Measurements from ENCODE around the gene PAFAH1B2.

DNA sequence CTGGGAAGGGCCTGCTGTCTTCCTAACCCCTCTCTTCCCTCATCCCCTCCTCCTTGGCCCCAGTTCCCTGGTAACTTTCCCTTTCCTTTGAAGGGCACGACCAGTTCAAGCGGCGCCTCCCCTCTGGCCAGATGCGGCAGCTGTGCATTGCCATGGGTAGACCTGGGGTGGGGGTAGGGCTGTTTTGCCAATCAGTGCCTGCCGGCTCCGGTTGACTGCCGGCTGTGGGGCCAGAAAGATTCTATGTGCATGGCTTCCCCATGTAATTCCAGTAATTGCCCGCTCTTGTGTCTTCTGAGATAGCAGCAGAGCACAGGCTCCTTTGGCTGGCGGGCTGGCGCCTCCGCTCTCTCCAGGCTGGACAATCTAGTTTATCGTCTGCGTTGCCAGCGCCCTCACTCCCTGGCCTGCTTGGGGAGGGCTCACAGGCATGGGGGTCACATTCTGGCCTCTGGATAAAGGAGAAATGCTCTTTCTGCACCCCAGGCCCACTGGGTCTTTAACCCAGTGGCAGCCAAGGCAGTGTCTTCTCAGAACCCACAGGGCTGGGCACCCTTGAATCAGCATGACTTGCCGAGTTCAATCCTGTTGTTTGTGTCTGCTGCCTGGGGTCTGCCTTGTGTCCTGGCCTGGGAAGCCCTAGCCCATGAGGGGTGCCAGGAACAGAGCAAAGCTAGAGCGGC lies 43.9 kb downstream of the PAFAH1B2 start:
- no peak for TF ChIP-seq POLR2A (IDR thresholded peaks at IDR 0.05; ENCODE audit: control extremely low read depth in 1 of 2, low read depth in 2 of 2, low read length in 2 of 2)
- no peak for TF ChIP-seq CTCF (IDR thresholded peaks at IDR 0.05; ENCODE audit: control extremely low read depth in 1 of 3, insufficient read depth in 1 of 3, low read depth in 1 of 3, low read length in 3 of 3)
- no peak for TF ChIP-seq JUND (IDR thresholded peaks at IDR 0.05; ENCODE audit: low read length)
- no peak for TF ChIP-seq SP1 (IDR thresholded peaks at IDR 0.05; ENCODE audit: low read depth, low read length)

Data from H1 (cell line).